CD4-positive, alpha-beta T cell treated with Interleukin-6 at 100 ng/mL for 8 hours (primary cell): Measurements from ENCODE around the gene STK11.
A peak's percentile ranks its signal among the peaks of the same experiment; 100 is the strongest.
"Not testable (repeated sequence)": the region's sequence is repeated elsewhere in the genome, so short reads cannot be mapped to it uniquely, and the experiment has no call there.

Experiments
- DNase-seq: peaks from one replicate; pipeline ENCODE4 v3.0.0-alpha.2; 2020; ENCODE audit warnings: mixed read lengths, low spot score

Gene STK11

DNA sequence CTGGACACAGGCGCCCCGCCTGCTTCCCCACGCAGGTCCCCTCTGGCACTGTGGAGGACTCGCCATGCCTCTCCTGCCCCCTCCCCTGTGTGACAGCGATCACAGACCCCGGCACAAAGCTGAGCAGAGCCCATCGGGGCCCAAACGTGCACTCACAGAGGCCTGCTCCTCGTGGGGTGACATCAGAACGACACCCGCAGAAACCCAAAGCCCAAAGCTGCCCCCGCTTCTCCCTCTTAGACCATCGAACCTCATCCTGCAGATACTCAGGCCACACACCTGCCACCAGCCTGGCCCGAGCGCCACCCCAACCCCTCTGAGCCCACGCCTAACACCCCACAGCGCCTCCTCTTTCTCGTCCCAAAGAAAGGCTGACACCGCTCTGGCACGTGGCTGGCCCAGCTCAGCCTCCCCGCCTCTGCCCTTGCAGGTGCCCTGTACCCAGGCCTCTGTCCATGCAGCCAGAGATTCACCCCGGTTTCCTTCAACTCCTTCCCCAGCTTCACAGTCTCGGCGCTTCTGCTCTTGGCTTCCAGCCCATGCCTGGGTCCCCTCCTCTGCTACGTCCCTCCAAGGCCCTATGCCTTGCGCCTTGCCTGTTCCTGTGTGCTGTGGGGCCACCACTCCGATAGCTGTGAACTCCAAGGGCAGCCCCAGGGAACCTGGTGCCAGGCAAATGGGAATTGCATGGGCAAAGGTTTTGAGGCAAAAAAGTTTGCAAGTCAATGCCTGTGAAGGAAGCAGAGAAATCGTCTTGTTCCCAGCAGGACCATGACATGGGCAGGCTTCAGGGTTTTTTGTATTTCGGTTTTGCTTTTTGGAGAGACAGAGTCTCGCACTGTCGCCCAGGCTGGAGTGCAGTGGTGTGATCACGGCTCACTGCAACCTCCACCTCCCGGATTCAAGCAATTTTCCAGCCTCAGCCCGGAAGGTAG lies 33.1 kb downstream of the STK11 start:
- no peak for DNase-seq

GRCh38 chr19:1239420-1239795 lies 33.8 kb downstream of the STK11 start:
- no peak for DNase-seq

- peak; percentile 85 for DNase-seq
These were observed 34.5 kb downstream of the STK11 start for GRCh38 chr19:1239796-1240737.

GRCh38 chr19:1240925-1241324 lies 35.3 kb downstream of the STK11 start:
- DNase-seq, result no peak

- DNase-seq, result peak; percentile 92
These were observed 36.0 kb downstream of the STK11 start, which contains the start of gene ATP5F1D for GRCh38 chr19:1241417-1242095. Gene ATP5F1D, plus strand, starts transcription at chr19:1241751. Its CDS starts 100 bp downstream, at chr19:1241851.

DNA sequence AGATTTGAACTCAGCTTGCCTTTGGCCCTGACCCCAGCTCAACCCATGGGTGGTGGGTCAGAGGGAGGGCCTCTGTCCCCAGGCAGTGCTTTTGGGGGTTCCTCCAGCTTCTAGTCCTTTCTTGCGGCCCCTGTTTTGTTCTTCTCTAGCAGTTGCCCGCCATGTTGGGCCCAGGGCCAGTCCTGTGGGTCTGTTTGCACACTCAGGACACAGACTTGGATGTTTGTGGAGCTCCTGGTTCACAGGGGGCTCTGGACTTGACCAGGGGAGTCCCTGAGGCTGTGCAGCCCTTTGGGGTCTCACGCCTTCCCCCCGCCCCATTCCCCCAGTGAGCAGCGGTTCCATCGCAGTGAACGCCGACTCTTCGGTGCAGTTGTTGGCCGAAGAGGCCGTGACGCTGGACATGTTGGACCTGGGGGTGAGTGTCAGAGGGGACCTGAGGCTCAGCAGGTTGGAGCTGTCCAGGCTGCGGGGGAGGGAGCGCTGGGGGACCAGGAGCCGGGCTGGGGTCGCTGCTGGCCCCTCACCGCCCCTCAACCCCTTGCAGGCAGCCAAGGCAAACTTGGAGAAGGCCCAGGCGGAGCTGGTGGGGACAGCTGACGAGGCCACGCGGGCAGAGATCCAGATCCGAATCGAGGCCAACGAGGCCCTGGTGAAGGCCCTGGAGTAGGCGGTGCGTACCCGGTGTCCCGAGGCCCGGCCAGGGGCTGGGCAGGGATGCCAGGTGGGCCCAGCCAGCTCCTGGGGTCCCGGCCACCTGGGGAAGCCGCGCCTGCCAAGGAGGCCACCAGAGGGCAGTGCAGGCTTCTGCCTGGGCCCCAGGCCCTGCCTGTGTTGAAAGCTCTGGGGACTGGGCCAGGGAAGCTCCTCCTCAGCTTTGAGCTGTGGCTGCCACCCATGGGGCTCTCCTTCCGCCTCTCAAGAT lies 38.5 kb downstream of the STK11 start:
- peak; percentile 84 for DNase-seq

- DNase-seq, result no peak
These were observed 39.3 kb downstream of the STK11 start for GRCh38 chr19:1244693-1245451.

- DNase-seq, result no peak
These were observed 40.1 kb downstream of the STK11 start for GRCh38 chr19:1245494-1246264.

- DNase-seq, result not testable (repeated sequence)
These were observed 40.9 kb downstream of the STK11 start for GRCh38 chr19:1246265-1247087.

- no peak for DNase-seq
These were observed 42.2 kb downstream of the STK11 start for GRCh38 chr19:1247748-1248138.

DNA sequence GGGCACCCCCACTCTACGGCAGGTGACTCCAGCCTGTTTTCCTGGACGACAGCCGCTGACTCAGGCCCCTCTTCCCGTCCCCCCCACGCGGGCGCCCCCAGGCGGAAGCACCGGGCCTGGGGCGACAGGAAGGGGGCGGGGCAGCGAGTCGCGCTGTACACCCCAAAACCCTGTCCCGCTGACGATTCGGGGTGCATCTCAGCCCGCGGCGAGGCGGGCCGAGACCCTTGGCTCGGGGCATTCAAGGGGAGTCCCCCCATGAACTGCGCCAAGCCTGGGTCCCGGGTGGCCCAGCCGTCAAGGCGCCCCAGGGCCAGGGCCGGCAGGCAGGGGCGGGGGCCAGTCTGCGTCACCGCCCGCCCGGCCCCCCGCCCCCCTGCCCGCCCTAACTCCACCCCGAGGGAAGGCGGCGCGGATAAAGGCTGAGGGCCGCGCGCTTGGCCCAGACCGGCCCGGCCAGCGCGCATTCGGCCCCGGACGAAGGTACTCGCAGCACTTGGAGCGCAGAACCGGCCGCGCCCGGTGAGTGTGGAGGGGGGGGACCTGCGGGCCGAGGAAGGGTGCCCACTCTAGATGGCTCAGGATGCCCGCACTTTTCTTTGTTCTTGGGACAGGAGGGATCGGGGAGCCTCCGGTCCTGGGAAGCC lies 42.7 kb downstream of the STK11 start, which contains the start of gene MIDN:
TSS of gene MIDN (plus strand) at position 445 of the 647 bp plus-strand sequence. CDS start 1,714 bp downstream, outside the sequence.
- DNase-seq, result peak; percentile 63

GRCh38 chr19:1248786-1249297 lies 43.3 kb downstream of the STK11 start:
- peak; percentile 80 for DNase-seq

DNA sequence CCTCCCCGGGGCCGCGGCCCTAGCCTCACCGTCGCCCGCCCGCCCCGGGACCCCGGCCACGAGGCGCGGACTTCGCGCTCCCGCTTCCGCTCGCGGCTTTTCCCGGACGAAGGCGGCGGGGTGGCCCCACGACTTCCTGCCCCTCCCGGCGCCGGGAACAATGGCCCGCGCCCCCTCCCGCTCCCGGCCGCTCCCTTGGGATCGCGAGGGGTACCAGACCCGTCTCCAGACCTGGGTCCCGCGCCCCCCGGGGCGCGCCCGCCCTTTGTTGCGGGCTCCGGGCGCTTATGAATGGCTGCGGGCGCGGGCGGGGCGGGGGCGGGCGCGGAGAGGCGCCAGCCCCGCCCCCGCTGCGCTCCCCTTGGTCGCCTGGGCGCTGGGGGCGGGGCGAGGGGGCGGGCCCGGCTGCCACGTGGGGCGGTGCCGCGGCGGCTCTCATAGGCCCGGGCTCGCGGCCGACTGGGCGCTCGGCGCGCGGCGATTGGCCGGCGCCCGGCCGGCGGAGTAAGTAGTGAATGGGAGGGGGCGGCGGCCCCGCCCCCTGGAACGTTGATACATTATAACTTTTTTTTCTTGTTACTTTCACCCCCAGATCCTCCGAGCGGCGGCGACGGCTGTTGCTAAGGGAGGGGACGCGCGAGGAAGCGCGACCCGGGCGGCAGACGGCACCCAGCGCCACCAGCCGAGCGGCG lies 43.9 kb downstream of the STK11 start:
- DNase-seq, result peak; percentile 96

GRCh38 chr19:1249990-1250436 lies 44.4 kb downstream of the STK11 start:
- no peak for DNase-seq

DNA sequence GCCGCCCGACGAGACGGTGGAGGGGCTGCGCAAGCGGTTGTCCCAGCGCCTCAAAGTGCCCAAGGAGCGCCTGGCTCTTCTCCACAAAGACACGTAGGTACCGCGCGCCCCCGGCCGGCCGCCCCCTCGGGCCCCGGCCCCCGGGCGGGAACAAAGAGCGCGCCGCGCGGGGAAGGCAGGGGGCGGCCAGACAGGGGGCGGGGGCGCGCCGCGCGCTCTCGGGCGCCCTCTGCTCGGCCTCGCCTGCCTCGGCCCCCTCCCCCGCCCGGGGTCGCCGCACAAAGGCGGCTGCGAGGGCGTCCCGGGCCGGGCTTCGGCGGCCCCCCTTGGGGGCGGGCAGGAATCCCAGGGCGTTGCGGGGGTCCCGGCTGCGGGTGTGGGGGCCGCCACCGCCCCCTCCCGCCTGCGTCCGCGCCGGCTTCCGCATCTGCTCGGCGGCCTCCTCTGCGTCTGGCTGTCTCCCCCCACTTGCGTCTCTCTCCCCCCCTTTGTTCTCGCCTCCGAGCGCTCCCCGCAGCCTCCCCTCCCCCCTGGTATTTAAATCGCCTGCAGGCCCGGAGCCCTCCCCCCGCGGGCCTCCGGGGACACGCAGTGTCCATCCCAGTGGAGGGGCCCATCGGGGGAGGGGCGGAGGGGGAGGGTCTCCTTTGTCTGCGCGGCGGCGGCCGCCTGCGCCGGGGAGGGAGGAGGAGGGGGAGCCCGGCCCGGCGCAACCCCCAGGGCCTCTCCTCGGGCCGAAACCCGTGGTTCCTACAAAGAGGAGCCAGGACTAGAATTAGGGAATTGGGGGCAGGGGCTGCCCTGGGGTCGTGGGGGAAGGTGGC lies 45.1 kb downstream of the STK11 start:
- DNase-seq, result peak; percentile 63
